IMR-90 (cell line): ENCODE measurements around the gene ACTR2.

ENCODE experiments used
- BHLHE40 ChIP-seq: fragments of 150-350 bp; IDR thresholded peaks from 2 replicates; pipeline ENCODE4 v1.6.1; 2016; ENCODE audit warnings: mild to moderate bottlenecking, low read depth, low read length
- CEBPB ChIP-seq: IDR thresholded peaks from 2 replicates; pipeline ENCODE4 v1.6.1; 2012; ENCODE audit warnings: low read depth, low read length, improper control_type of control experiment
- MAFK ChIP-seq: IDR thresholded peaks from 2 replicates; pipeline ENCODE4 v1.6.1; 2012; ENCODE audit warnings: low read depth, low read length, improper control_type of control experiment
- POLR2A ChIP-seq: IDR thresholded peaks from 2 replicates; pipeline ENCODE4 v1.6.1; 2012; ENCODE audit warnings: mild to moderate bottlenecking, low read depth, low read length
- RAD21 ChIP-seq: IDR thresholded peaks from 2 replicates; pipeline ENCODE4 v1.6.1; 2012; ENCODE audit warnings: low read length, improper control_type of control experiment
- SMC3 ChIP-seq: fragments of 150-350 bp; IDR thresholded peaks from 2 replicates; pipeline ENCODE4 v1.6.1; 2016; ENCODE audit warnings: low read depth, mild to moderate bottlenecking, antibody characterized with exemption, low read length, moderate library complexity
- TF ChIP-seq, protein P1 (sequence below): conservative IDR thresholded peaks from 2 replicates; pipeline ENCODE4 v1.5.1; 2012; ENCODE audit warnings: mild to moderate bottlenecking, low read depth, low read length, improper control_type of control experiment
- TF ChIP-seq, protein P2 (sequence below): fragments of 150-350 bp; IDR thresholded peaks from 2 replicates; pipeline ENCODE4 v1.6.1; 2017; ENCODE audit warnings: mild to moderate bottlenecking, antibody characterized with exemption, low read length, low read depth

DNA sequence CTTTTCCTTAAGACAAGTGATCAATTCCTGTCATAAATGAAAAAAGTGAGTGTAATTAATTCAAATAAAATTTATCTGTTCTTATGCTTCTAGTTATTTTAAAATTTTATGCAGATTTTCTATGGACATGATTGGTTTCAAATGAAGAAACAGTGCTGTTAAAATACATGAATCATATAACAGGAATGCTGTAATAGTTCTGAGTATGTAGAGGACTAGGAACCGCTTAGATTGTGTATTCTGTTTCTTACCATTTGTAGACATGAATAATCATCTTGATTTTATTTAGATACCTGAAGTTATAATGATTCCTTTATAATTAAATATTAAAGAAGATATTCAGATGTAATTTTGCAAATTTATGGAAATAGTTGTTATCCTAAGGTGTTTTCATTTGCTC lies 3.5 kb downstream of the ACTR2 start:
- TF ChIP-seq, protein P1, sequence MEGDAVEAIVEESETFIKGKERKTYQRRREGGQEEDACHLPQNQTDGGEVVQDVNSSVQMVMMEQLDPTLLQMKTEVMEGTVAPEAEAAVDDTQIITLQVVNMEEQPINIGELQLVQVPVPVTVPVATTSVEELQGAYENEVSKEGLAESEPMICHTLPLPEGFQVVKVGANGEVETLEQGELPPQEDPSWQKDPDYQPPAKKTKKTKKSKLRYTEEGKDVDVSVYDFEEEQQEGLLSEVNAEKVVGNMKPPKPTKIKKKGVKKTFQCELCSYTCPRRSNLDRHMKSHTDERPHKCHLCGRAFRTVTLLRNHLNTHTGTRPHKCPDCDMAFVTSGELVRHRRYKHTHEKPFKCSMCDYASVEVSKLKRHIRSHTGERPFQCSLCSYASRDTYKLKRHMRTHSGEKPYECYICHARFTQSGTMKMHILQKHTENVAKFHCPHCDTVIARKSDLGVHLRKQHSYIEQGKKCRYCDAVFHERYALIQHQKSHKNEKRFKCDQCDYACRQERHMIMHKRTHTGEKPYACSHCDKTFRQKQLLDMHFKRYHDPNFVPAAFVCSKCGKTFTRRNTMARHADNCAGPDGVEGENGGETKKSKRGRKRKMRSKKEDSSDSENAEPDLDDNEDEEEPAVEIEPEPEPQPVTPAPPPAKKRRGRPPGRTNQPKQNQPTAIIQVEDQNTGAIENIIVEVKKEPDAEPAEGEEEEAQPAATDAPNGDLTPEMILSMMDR: no peak
- TF ChIP-seq BHLHE40 (no peak), RAD21 (no peak), POLR2A (no peak), SMC3 (no peak), CEBPB (no peak), MAFK (no peak)
- TF ChIP-seq, protein P2, sequence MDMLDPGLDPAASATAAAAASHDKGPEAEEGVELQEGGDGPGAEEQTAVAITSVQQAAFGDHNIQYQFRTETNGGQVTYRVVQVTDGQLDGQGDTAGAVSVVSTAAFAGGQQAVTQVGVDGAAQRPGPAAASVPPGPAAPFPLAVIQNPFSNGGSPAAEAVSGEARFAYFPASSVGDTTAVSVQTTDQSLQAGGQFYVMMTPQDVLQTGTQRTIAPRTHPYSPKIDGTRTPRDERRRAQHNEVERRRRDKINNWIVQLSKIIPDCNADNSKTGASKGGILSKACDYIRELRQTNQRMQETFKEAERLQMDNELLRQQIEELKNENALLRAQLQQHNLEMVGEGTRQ: no peak
